ENCODE data around the gene NAA40. TPM values are rescaled to one million over a fixed set of nuclear protein-coding genes. Genes with fewer than 3 reads are reported as not detected.

Gene NAA40
- total and polyA plus RNA-seq, 8 donors: 6.8 to 25.7 (median 13.9) TPM

GRCh38 chr11:63904743-63905142 is 34.1 kb upstream of the NAA40 start:
- H3K36me3 ChIP-seq: peaks cover 26 to 71% (median 45%) of the 10 kb centered on the region in 3 donors
- no peak overlapping the region for H3K4me3 ChIP-seq
- H3K4me1 ChIP-seq: no peaks in the 10 kb centered on the region
- intact Hi-C loops (cut with DNase I): loop anchor here in 1 of 3 donors (10.0 kb wide), 1 partner anchor 70 kb away; the partner anchor contains the start of gene MARK2
- no peak overlapping the region for H3K27ac ChIP-seq
- H3K27me3 ChIP-seq: no peaks in the 10 kb centered on the region
- no peaks in the 10 kb centered on the region for H3K9me3 ChIP-seq
- TF ChIP-seq CTCF (IDR thresholded peaks at IDR 0.05): no peak
- ATAC-seq (no peak), DNase-seq (no peak), FAIRE-seq (no peak)
- 91 to 95% methylated on average over 13 of the region's 13 CpGs for WGBS, 2 donors

- H3K27ac ChIP-seq: no peak overlapping the region
- H3K4me1 ChIP-seq: no peaks in the 10 kb centered on the region
- no peak for DNase-seq
- no peak overlapping the region for H3K4me3 ChIP-seq
- no peak for ATAC-seq
- FAIRE-seq: no peak
- no peaks in the 10 kb centered on the region for H3K9me3 ChIP-seq
- no peak for TF ChIP-seq CTCF (IDR thresholded peaks at IDR 0.05)
- H3K27me3 ChIP-seq: no peaks in the 10 kb centered on the region
- WGBS, 2 donors: 88 to 89% methylated on average over 6 of the region's 6 CpGs
- peaks cover 23 to 66% (median 41%) of the 10 kb centered on the region in 3 donors for H3K36me3 ChIP-seq
- intact Hi-C loops (cut with DNase I): loop anchor here in 1 of 3 donors (10.0 kb wide), 1 partner anchor 70 kb away; the partner anchor contains the start of gene MARK2
These were observed 33.6 kb upstream of the NAA40 start for GRCh38 chr11:63905179-63905578.

- Histone ChIP-seq H3K36me3 (peaks cover 15 to 57% (median 33%) of the 10 kb centered on the region in 3 donors), H3K4me3 (no peak overlapping the region), H3K27me3 (no peaks in the 10 kb centered on the region), H3K9me3 (no peaks in the 10 kb centered on the region), H3K27ac (no peak overlapping the region), H3K4me1 (no peaks in the 10 kb centered on the region)
- intact Hi-C loops (cut with DNase I): loop anchor here in 1 of 3 donors (10.0 kb wide), 1 partner anchor 71 kb away; the partner anchor contains the start of gene MARK2
- ATAC-seq (no peak), FAIRE-seq (no peak), DNase-seq (no peak)
- TF ChIP-seq CTCF (IDR thresholded peaks at IDR 0.05): no peak
- WGBS, 2 donors: 93 to 94% methylated on average over 4 of the region's 4 CpGs
These were observed 32.7 kb upstream of the NAA40 start for GRCh38 chr11:63906087-63906486.

GRCh38 chr11:63906585-63906984 is 32.2 kb upstream of the NAA40 start:
- Histone ChIP-seq H3K4me1 (no peaks in the 10 kb centered on the region), H3K9me3 (no peaks in the 10 kb centered on the region), H3K27ac (no peak overlapping the region), H3K4me3 (no peak overlapping the region), H3K27me3 (no peaks in the 10 kb centered on the region), H3K36me3 (peaks cover 15 to 56% (median 32%) of the 10 kb centered on the region in 3 donors)
- 85 to 91% methylated on average over 7 of the region's 7 CpGs for WGBS, 2 donors
- peak in 1 of 4 donors; percentile 12 for TF ChIP-seq CTCF (IDR thresholded peaks at IDR 0.05)
- intact Hi-C loops (cut with DNase I): loop anchor here in 1 of 3 donors (10.0 kb wide), 1 partner anchor 72 kb away; the partner anchor contains the start of gene MARK2
- no peak for FAIRE-seq
- no peak for DNase-seq
- ATAC-seq: peak in 2 of 4 donors; percentile 19 to 32

GRCh38 chr11:63907063-63907462 is 31.7 kb upstream of the NAA40 start:
- no peak for TF ChIP-seq CTCF (IDR thresholded peaks at IDR 0.05)
- 71 to 73% methylated on average over 6 of the region's 6 CpGs for WGBS, 2 donors
- H3K4me3 ChIP-seq: no peak overlapping the region
- H3K27me3 ChIP-seq: no peaks in the 10 kb centered on the region
- FAIRE-seq (no peak), ATAC-seq (no peak), DNase-seq (no peak)
- peaks cover 15 to 51% (median 28%) of the 10 kb centered on the region in 3 donors for H3K36me3 ChIP-seq
- no peaks in the 10 kb centered on the region for H3K4me1 ChIP-seq
- H3K9me3 ChIP-seq: no peaks in the 10 kb centered on the region
- intact Hi-C loops (cut with DNase I): loop anchor here in 1 of 3 donors (10.0 kb wide), 1 partner anchor 72 kb away; the partner anchor contains the start of gene MARK2
- H3K27ac ChIP-seq: no peak overlapping the region
